BLaER1 treated with 17β-estradiol and CSF1 and Interleukin-3, amounts not matched to agents 10 nM and 100 nM (cell line): Measurements from ENCODE around the gene FEM1C.
A peak's percentile ranks its signal among the peaks of the same experiment; 100 is the strongest.

Source experiments
- H3K27ac ChIP-seq, 11 experiments: shearing (Covaris generic); formaldehyde crosslinking; 2 replicates each; pipeline ENCODE4 v1.8.1; 2022
- H3K27me3 ChIP-seq, 11 experiments: shearing (Covaris generic); formaldehyde crosslinking; 2 replicates each; pipeline ENCODE4 v1.8.1; 2022
- H3K36me3 ChIP-seq, 11 experiments: shearing (Covaris generic); formaldehyde crosslinking; 2 replicates each; pipeline ENCODE4 v1.8.1; 2022
- H3K4me1 ChIP-seq, 10 experiments: shearing (Covaris generic); formaldehyde crosslinking; 2 replicates each; pipeline ENCODE4 v1.8.1; 2022
- H3K4me2 ChIP-seq, 11 experiments: shearing (Covaris generic); formaldehyde crosslinking; 2 replicates each; pipeline ENCODE4 v1.8.1; 2022
- H3K4me3 ChIP-seq, 10 experiments: shearing (Covaris generic); formaldehyde crosslinking; 2 replicates each; pipeline ENCODE4 v1.8.1; 2022
- H3K9ac ChIP-seq, 11 experiments: shearing (Covaris generic); formaldehyde crosslinking; 2 replicates each; pipeline ENCODE4 v1.8.1; 2022
- H3K9me3 ChIP-seq, 11 experiments: shearing (Covaris generic); formaldehyde crosslinking; replicated peaks in 1 of 11; 2 replicates each; pipeline ENCODE4 v1.8.1; 2022
- H4K20me1 ChIP-seq, 11 experiments: shearing (Covaris generic); formaldehyde crosslinking; 2 replicates each; pipeline ENCODE4 v1.8.1; 2022
- Cebpa-rat ChIP-seq, 11 experiments: shearing (Covaris generic); IDR thresholded peaks; 2 replicates each; pipeline ENCODE4 v1.8.1; 2022

The FEM1C gene

GRCh38 chr5:115503420-115503819, 41.2 kb downstream of the FEM1C start:
- Histone ChIP-seq H3K27me3 (no peaks in the 10 kb centered on the region), H3K9ac (no peak overlapping the region), H3K9me3 (peaks cover 0 to 21% (median 0%) of the 10 kb centered on the region in 11 experiments; a peak in 3 of 22 replicates), H4K20me1 (no peaks in the 10 kb centered on the region), H3K4me2 (no peak overlapping the region), H3K4me3 (no peak overlapping the region), H3K36me3 (no peaks in the 10 kb centered on the region), H3K27ac (no peak overlapping the region), H3K4me1 (no peaks in the 10 kb centered on the region)
- TF ChIP-seq Cebpa-rat (IDR thresholded peaks at IDR 0.05) = no peak

- Histone ChIP-seq H3K9me3 (peaks cover 0 to 21% (median 0%) of the 10 kb centered on the region in 11 experiments; a peak in 3 of 22 replicates), H3K4me3 (no peak overlapping the region), H4K20me1 (no peaks in the 10 kb centered on the region), H3K27me3 (no peaks in the 10 kb centered on the region), H3K4me2 (no peak overlapping the region), H3K9ac (no peak overlapping the region), H3K27ac (no peak overlapping the region), H3K4me1 (no peaks in the 10 kb centered on the region), H3K36me3 (no peaks in the 10 kb centered on the region)
- no peak for TF ChIP-seq Cebpa-rat (IDR thresholded peaks at IDR 0.05)
Observed at GRCh38 chr5:115501464-115502210, 42.9 kb downstream of the FEM1C start.

GRCh38 chr5:115500225-115500624, 44.4 kb downstream of the FEM1C start:
- Histone ChIP-seq H3K9me3 (peaks cover 0 to 21% (median 0%) of the 10 kb centered on the region in 11 experiments; a peak in 3 of 22 replicates), H3K27ac (no peak overlapping the region), H3K4me3 (no peak overlapping the region)

GRCh38 chr5:115496936-115497576, 47.5 kb downstream of the FEM1C start:
- no peak overlapping the region for H3K27ac ChIP-seq
- H3K9ac ChIP-seq = no peak overlapping the region
- H3K4me1 ChIP-seq = peaks cover 0 to 17% (median 0%) of the 10 kb centered on the region in 10 experiments; a peak in 4 of 20 replicates
- no peak for TF ChIP-seq Cebpa-rat (IDR thresholded peaks at IDR 0.05)
- peaks cover 0 to 9% (median 0%) of the 10 kb centered on the region in 11 experiments; a peak in 2 of 22 replicates for H3K9me3 ChIP-seq
- H3K4me3 ChIP-seq = no peak overlapping the region
- no peaks in the 10 kb centered on the region for H3K36me3 ChIP-seq
- H3K4me2 ChIP-seq = no peak overlapping the region
- no peaks in the 10 kb centered on the region for H4K20me1 ChIP-seq
- H3K27me3 ChIP-seq = no peaks in the 10 kb centered on the region

More at GRCh38 chr5:115500225-115500624, 44.4 kb downstream of the FEM1C start:
- H4K20me1 ChIP-seq = no peaks in the 10 kb centered on the region
- no peak for TF ChIP-seq Cebpa-rat (IDR thresholded peaks at IDR 0.05)
- no peaks in the 10 kb centered on the region for H3K36me3 ChIP-seq
- no peak overlapping the region for H3K9ac ChIP-seq
- H3K27me3 ChIP-seq = no peaks in the 10 kb centered on the region
- no peaks in the 10 kb centered on the region for H3K4me1 ChIP-seq
- no peak overlapping the region for H3K4me2 ChIP-seq

- no peaks in the 10 kb centered on the region for H4K20me1 ChIP-seq
- peak overlapping the region in 2 of 11 experiments; percentile 5 to 9; a peak in 1 of 22 replicates for H3K4me2 ChIP-seq
- no peak for TF ChIP-seq Cebpa-rat (IDR thresholded peaks at IDR 0.05)
- H3K27me3 ChIP-seq = no peaks in the 10 kb centered on the region
- H3K9me3 ChIP-seq = peaks cover 0 to 9% (median 0%) of the 10 kb centered on the region in 11 experiments; a peak in 2 of 22 replicates
- no peak overlapping the region for H3K9ac ChIP-seq
- no peak overlapping the region for H3K27ac ChIP-seq
- H3K4me1 ChIP-seq = peaks cover 0 to 17% (median 0%) of the 10 kb centered on the region in 10 experiments; a peak in 4 of 20 replicates
- H3K36me3 ChIP-seq = no peaks in the 10 kb centered on the region
- no peak overlapping the region for H3K4me3 ChIP-seq
Observed at GRCh38 chr5:115494570-115495289, 49.8 kb downstream of the FEM1C start.

GRCh38 chr5:115490596-115490995, 54.0 kb downstream of the FEM1C start:
- Histone ChIP-seq H3K4me2 (no peak overlapping the region), H3K36me3 (no peaks in the 10 kb centered on the region), H3K27ac (no peak overlapping the region), H3K4me1 (peaks cover 0 to 30% (median 0%) of the 10 kb centered on the region in 10 experiments; a peak in 4 of 20 replicates), H3K9me3 (no peaks in the 10 kb centered on the region), H3K9ac (no peak overlapping the region), H4K20me1 (no peaks in the 10 kb centered on the region), H3K4me3 (no peak overlapping the region), H3K27me3 (no peaks in the 10 kb centered on the region)
- no peak for TF ChIP-seq Cebpa-rat (IDR thresholded peaks at IDR 0.05)

GRCh38 chr5:115489733-115490132, 54.8 kb downstream of the FEM1C start:
- Histone ChIP-seq H3K9ac (no peak overlapping the region), H3K4me2 (no peak overlapping the region), H3K9me3 (no peaks in the 10 kb centered on the region), H3K36me3 (no peaks in the 10 kb centered on the region), H3K4me3 (no peak overlapping the region), H3K27ac (no peak overlapping the region), H4K20me1 (no peaks in the 10 kb centered on the region), H3K4me1 (peaks cover 0 to 35% (median 0%) of the 10 kb centered on the region in 10 experiments; a peak in 4 of 20 replicates), H3K27me3 (no peaks in the 10 kb centered on the region)
- TF ChIP-seq Cebpa-rat (IDR thresholded peaks at IDR 0.05) = no peak

- Histone ChIP-seq H3K9me3 (no peaks in the 10 kb centered on the region), H3K4me2 (peak overlapping the region in 1 of 11 experiments; percentile 9; a peak in 1 of 22 replicates), H3K4me3 (no peak overlapping the region), H3K9ac (no peak overlapping the region), H3K27ac (no peak overlapping the region), H3K36me3 (no peaks in the 10 kb centered on the region), H3K4me1 (peaks cover 0 to 30% (median 0%) of the 10 kb centered on the region in 10 experiments; a peak in 3 of 20 replicates), H4K20me1 (no peaks in the 10 kb centered on the region), H3K27me3 (no peaks in the 10 kb centered on the region)
- TF ChIP-seq Cebpa-rat (IDR thresholded peaks at IDR 0.05) = no peak
Observed at GRCh38 chr5:115487756-115488155, 56.8 kb downstream of the FEM1C start.

GRCh38 chr5:115487168-115487567, 57.4 kb downstream of the FEM1C start:
- Histone ChIP-seq H3K27ac (no peak overlapping the region), H3K4me2 (peak overlapping the region in 1 of 11 experiments; percentile 9; a peak in 1 of 22 replicates), H3K27me3 (no peaks in the 10 kb centered on the region), H3K4me1 (peaks cover 0 to 30% (median 0%) of the 10 kb centered on the region in 10 experiments; a peak in 3 of 20 replicates), H3K36me3 (no peaks in the 10 kb centered on the region), H3K9ac (no peak overlapping the region), H3K4me3 (no peak overlapping the region), H3K9me3 (no peaks in the 10 kb centered on the region), H4K20me1 (no peaks in the 10 kb centered on the region)
- no peak for TF ChIP-seq Cebpa-rat (IDR thresholded peaks at IDR 0.05)
